Activated CD4-positive, CD25-positive, alpha-beta regulatory T cell treated with anti-CD3 and anti-CD28 coated beads, Interleukin-2, amount 50 U/mL, for 24 hours (primary cell): ENCODE measurements around the gene DTX4.
"Not testable (repeated sequence)": the region's sequence is repeated elsewhere in the genome, so short reads cannot be mapped to it uniquely, and the experiment has no call there.

ENCODE experiments used
- ATAC-seq, 2 donors: fragments of 150-1000 bp; cut with Tn5 transposase; one replicate each; pipeline ENCODE4 v1.10.0; 2021; ENCODE audit warnings: mild to moderate bottlenecking in 1 of 2, moderate library complexity in 1 of 2

Gene DTX4

GRCh38 chr11:59171508-59172322, at the start of gene DTX4:
Gene DTX4 (plus strand): TSS chr11:59172132. CDS start chr11:59172596, 464 bp downstream.
- peak; percentile 86 to 90 for ATAC-seq

GRCh38 chr11:59135648-59136461, 36.1 kb upstream of the DTX4 start:
- peak; percentile 97 to 100 for ATAC-seq

GRCh38 chr11:59136551-59136950, 35.4 kb upstream of the DTX4 start:
- not testable (repeated sequence) for ATAC-seq

GRCh38 chr11:59137190-59137589, 34.7 kb upstream of the DTX4 start:
- ATAC-seq, result no peak

- ATAC-seq, result no peak
Measured at GRCh38 chr11:59138643-59139042, 33.3 kb upstream of the DTX4 start.

GRCh38 chr11:59141191-59141590, 30.7 kb upstream of the DTX4 start:
- ATAC-seq, result no peak

- ATAC-seq, result no peak
Measured at GRCh38 chr11:59141673-59142460, 30.1 kb upstream of the DTX4 start.

GRCh38 chr11:59142530-59143507, 29.1 kb upstream of the DTX4 start, which contains the start of gene FAM111A:
Gene FAM111A (plus strand): TSS chr11:59142856. CDS start chr11:59148873, 6,017 bp downstream.
- ATAC-seq, result peak; percentile 82 to 84

GRCh38 chr11:59144096-59144495, 27.8 kb upstream of the DTX4 start:
- no peak for ATAC-seq

- peak; percentile 71 to 75 for ATAC-seq
Measured at GRCh38 chr11:59144579-59145345, 27.2 kb upstream of the DTX4 start.

GRCh38 chr11:59145534-59145933, 26.4 kb upstream of the DTX4 start:
- ATAC-seq, result no peak

GRCh38 chr11:59151761-59152160, 20.2 kb upstream of the DTX4 start:
- ATAC-seq, result peak; percentile 33 to 36

GRCh38 chr11:59152312-59152951, 19.5 kb upstream of the DTX4 start:
- ATAC-seq, result peak; percentile 93 to 94

- no peak for ATAC-seq
Measured at GRCh38 chr11:59154610-59155009, 17.3 kb upstream of the DTX4 start.

GRCh38 chr11:59157433-59157832, 14.5 kb upstream of the DTX4 start:
- ATAC-seq, result no peak

GRCh38 chr11:59158206-59159068, 13.5 kb upstream of the DTX4 start:
- ATAC-seq, result peak; percentile 87 to 89

GRCh38 chr11:59164028-59164427, 7.9 kb upstream of the DTX4 start:
- ATAC-seq, result no peak

- peak in 1 of 2 donors; percentile 9 for ATAC-seq
Measured at GRCh38 chr11:59172345-59173079, 580 bp downstream of the DTX4 start.
